22Rv1 (cell line): ENCODE measurements around the gene ARHGAP40.

ENCODE experiments used
- ZFX ChIP-seq: fragments of 450-650 bp; IDR thresholded peaks from 2 replicates; pipeline ENCODE4 v1.6.1; 2017; ENCODE audit warnings: antibody characterized with exemption, borderline replicate concordance
- TF ChIP-seq, protein P1 (sequence below): fragments of 450-650 bp; IDR thresholded peaks from 2 replicates; pipeline ENCODE4 v1.5.1; 2017; ENCODE audit warnings: mild to moderate bottlenecking

DNA sequence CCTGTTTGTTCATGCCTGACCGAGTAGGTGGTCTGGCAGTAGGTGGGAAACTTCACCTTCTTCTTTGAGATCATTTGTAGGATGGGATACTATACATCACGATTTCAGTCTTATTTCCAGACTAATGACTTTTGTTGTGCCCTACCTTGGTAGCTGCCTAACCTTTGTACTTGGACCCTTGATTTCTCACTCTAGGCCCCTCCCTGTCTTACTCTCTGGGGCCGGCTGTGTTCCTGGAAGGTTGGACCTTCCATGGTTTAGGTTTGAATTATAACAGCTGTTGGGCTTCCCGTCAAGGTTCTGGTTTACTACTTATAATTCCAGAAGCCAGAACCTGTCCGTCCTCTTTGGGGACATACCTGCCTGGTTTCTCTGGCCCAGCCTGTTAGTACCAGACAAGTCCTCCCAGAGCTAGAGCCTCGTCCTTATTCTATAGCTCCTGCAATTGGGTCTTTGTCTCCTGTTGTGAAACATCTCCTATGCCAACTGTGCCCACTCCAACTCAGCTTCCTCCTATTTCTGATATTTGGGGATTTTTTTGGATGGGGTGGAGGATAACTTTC lies 35.5 kb upstream of the ARHGAP40 start:
- TF ChIP-seq, protein P1, sequence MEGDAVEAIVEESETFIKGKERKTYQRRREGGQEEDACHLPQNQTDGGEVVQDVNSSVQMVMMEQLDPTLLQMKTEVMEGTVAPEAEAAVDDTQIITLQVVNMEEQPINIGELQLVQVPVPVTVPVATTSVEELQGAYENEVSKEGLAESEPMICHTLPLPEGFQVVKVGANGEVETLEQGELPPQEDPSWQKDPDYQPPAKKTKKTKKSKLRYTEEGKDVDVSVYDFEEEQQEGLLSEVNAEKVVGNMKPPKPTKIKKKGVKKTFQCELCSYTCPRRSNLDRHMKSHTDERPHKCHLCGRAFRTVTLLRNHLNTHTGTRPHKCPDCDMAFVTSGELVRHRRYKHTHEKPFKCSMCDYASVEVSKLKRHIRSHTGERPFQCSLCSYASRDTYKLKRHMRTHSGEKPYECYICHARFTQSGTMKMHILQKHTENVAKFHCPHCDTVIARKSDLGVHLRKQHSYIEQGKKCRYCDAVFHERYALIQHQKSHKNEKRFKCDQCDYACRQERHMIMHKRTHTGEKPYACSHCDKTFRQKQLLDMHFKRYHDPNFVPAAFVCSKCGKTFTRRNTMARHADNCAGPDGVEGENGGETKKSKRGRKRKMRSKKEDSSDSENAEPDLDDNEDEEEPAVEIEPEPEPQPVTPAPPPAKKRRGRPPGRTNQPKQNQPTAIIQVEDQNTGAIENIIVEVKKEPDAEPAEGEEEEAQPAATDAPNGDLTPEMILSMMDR, result no peak
- no peak for TF ChIP-seq ZFX
